ENCODE measurements around the gene OR13J1.

DNA sequence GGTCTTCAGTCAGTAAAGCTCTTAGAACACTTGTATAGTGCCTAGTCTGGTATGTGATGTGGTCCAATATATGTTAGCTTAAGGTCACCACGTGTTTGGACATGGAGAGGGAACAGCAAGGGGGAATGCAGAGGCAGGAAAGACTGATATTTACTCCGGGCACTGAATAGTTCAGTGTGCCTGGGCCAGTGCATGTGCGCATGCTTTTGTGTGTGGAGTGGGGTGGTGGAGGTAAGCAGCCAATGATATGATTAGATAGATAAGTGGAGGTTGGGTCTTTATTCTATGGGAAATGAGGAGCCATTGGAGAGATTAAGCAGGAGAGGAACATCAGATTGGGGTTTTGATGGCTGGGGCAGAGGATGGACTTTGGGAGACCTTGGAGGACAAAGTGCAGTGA is 14.0 kb downstream of the OR13J1 start:
- TF ChIP-seq, protein P1, sequence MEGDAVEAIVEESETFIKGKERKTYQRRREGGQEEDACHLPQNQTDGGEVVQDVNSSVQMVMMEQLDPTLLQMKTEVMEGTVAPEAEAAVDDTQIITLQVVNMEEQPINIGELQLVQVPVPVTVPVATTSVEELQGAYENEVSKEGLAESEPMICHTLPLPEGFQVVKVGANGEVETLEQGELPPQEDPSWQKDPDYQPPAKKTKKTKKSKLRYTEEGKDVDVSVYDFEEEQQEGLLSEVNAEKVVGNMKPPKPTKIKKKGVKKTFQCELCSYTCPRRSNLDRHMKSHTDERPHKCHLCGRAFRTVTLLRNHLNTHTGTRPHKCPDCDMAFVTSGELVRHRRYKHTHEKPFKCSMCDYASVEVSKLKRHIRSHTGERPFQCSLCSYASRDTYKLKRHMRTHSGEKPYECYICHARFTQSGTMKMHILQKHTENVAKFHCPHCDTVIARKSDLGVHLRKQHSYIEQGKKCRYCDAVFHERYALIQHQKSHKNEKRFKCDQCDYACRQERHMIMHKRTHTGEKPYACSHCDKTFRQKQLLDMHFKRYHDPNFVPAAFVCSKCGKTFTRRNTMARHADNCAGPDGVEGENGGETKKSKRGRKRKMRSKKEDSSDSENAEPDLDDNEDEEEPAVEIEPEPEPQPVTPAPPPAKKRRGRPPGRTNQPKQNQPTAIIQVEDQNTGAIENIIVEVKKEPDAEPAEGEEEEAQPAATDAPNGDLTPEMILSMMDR (IDR thresholded peaks at IDR 0.05) = no peak
- TF ChIP-seq POLR2A (IDR thresholded peaks at IDR 0.05) = no peak

All from body of pancreas (tissue), 4 donors.